Calu3 (cell line): ENCODE results near the gene KMT2A. TPM values are rescaled to one million over a fixed set of nuclear protein-coding genes. Genes with fewer than 3 reads are reported as not detected.
"Not testable (repeated sequence)": the region's sequence is repeated elsewhere in the genome, so short reads cannot be mapped to it uniquely, and the experiment has no call there.

Experiments
- BruUV-seq: library from RNA; stranded (reverse); fragments of 400-500 nt; replicated peaks from 2 replicates; lab custom pipeline; 2021; lab: Mats Ljungman, UMichigan
- CTCF ChIA-PET: fragments of 300-600 bp; sonication (Branson Sonifier 250); formaldehyde crosslinking; loops from one replicate; lab custom pipeline; 2022; ENCODE audit warnings: antibody characterized with exemption; lab: Charles Lee
- DNase-seq: peaks from one replicate; pipeline ENCODE4 v3.0.0; 2022
- H3K27ac Mint-ChIP-seq: one replicate; pipeline ENCODE4 v1.8.0; 2022; ENCODE audit warnings: mixed read lengths; ENCODE audit not compliant: unreplicated experiment
- H3K27me3 Mint-ChIP-seq: one replicate; pipeline ENCODE4 v1.8.0; 2022; ENCODE audit warnings: mixed read lengths; ENCODE audit not compliant: unreplicated experiment
- H3K36me3 Mint-ChIP-seq: one replicate; pipeline ENCODE4 v1.8.0; 2022; ENCODE audit warnings: mild to moderate bottlenecking, moderate library complexity, mixed read lengths; ENCODE audit not compliant: insufficient read depth, unreplicated experiment
- H3K4me1 Mint-ChIP-seq: one replicate; pipeline ENCODE4 v1.8.0; 2022; ENCODE audit warnings: mild to moderate bottlenecking, low read depth, mixed read lengths; ENCODE audit not compliant: unreplicated experiment
- H3K4me3 Mint-ChIP-seq: one replicate; pipeline ENCODE4 v1.8.0; 2022; ENCODE audit warnings: mild to moderate bottlenecking, low read depth, moderate library complexity, mixed read lengths; ENCODE audit not compliant: unreplicated experiment
- H3K9me3 Mint-ChIP-seq: one replicate; pipeline ENCODE4 v1.8.0; 2022; ENCODE audit warnings: low read depth, mixed read lengths; ENCODE audit not compliant: unreplicated experiment
- intact Hi-C: fragments of 100-400 bp; cut with micrococcal nuclease; formaldehyde crosslinking; loops from one replicate; pipeline ENCODE4 v1.10.0; 2022; ENCODE audit not compliant: unreplicated experiment
- total RNA-seq: library from RNA; stranded (reverse); gene quantifications from 2 replicates; pipeline ENCODE4 v1.2.3, GENCODE V29; 2022
- TF ChIP-seq, protein P1 (sequence below): fragments of 200-600 bp; IDR thresholded peaks from one replicate; pipeline ENCODE4 v1.8.0; 2022; ENCODE audit warnings: antibody characterized with exemption; ENCODE audit not compliant: unreplicated experiment

Gene KMT2A
- total RNA-seq, 1 experiment from 2014 or later: 58.1 TPM

DNA sequence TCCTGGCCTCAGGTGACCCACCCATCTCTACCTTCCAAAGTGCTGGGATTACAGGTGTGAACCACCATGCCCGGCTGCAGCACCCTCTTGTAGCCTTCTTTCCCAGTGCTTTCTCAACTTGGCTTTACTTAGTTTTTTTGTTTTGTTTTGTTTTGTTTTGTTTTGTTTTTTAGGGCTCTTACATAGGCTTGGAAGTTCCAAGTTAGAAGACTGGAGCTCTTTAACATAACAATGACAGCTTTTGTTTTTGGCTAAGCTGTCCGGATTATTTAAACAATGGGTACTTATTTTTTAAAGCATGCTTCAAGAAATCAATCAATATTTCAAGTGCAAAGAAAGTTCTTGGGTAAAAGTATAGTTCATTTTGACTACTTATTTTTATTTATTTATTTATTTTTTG is 25.9 kb downstream of the KMT2A start:
- intact Hi-C loops: no loop called here
- no peak overlapping the region for H3K27ac Mint-ChIP-seq
- CTCF ChIA-PET: interaction anchor here (1.0 kb wide), 1 partner anchor 272 kb away, joined by 3 read pairs; no protein-coding TSS in a partner anchor
- TF ChIP-seq, protein P1, sequence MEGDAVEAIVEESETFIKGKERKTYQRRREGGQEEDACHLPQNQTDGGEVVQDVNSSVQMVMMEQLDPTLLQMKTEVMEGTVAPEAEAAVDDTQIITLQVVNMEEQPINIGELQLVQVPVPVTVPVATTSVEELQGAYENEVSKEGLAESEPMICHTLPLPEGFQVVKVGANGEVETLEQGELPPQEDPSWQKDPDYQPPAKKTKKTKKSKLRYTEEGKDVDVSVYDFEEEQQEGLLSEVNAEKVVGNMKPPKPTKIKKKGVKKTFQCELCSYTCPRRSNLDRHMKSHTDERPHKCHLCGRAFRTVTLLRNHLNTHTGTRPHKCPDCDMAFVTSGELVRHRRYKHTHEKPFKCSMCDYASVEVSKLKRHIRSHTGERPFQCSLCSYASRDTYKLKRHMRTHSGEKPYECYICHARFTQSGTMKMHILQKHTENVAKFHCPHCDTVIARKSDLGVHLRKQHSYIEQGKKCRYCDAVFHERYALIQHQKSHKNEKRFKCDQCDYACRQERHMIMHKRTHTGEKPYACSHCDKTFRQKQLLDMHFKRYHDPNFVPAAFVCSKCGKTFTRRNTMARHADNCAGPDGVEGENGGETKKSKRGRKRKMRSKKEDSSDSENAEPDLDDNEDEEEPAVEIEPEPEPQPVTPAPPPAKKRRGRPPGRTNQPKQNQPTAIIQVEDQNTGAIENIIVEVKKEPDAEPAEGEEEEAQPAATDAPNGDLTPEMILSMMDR: no peak
- no TSS peak for BruUV-seq
- no peaks in the 10 kb centered on the region for H3K27me3 Mint-ChIP-seq
- no peak for DNase-seq
- H3K36me3 Mint-ChIP-seq: no peaks in the 10 kb centered on the region
- no peaks in the 10 kb centered on the region for H3K9me3 Mint-ChIP-seq
- H3K4me3 Mint-ChIP-seq: no peak overlapping the region
- H3K4me1 Mint-ChIP-seq: no peaks in the 10 kb centered on the region

DNA sequence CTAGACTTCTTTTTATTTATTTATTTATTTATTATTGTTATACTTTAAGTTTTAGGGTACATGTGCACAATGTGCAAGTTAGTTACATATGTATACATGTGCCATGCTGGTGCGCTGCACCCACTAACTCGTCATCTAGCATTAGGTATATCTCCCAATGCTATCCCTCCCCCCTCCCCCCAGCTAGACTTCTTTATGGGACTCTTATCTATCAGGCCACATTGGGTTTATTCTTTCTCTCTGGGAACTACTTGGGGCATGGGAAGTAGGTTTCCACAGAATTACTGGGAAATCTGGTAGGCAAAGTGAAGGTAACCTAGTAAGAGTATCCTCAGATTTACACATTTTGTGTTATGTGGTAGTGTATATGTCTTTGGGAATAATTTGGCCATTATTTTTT is 32.7 kb downstream of the KMT2A start:
- H3K27ac Mint-ChIP-seq, H3K4me1 Mint-ChIP-seq, CTCF ChIA-PET, H3K27me3 Mint-ChIP-seq, intact Hi-C loops, H3K36me3 Mint-ChIP-seq, BruUV-seq, H3K9me3 Mint-ChIP-seq, DNase-seq, H3K4me3 Mint-ChIP-seq: not testable (repeated sequence)

DNA sequence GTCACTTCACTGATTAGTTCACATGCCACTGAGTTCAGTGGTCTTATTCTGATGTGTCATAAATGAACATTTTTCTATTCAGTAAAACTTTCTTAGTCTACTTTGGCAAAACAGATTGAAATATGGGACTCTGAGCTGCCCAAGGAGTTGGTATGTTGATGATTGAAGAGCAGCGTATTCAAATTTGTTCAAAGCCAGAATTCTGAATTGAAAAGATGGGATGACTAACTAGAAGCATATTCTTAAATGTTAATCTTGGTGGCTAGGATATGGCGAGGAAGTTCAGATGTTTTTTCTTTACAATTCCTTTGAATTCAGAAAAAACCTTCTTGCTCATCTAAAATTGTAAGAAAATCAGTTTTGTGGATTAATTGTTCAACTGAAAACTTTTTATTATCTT is 34.7 kb downstream of the KMT2A start:
- no peaks in the 10 kb centered on the region for H3K9me3 Mint-ChIP-seq
- no TSS peak for BruUV-seq
- intact Hi-C loops: no loop called here
- H3K36me3 Mint-ChIP-seq: peaks cover 9% of the 10 kb centered on the region
- H3K27me3 Mint-ChIP-seq: no peaks in the 10 kb centered on the region
- no peak for DNase-seq
- no peak overlapping the region for H3K27ac Mint-ChIP-seq
- CTCF ChIA-PET: no interaction called here
- no peak overlapping the region for H3K4me3 Mint-ChIP-seq
- H3K4me1 Mint-ChIP-seq: no peaks in the 10 kb centered on the region
- TF ChIP-seq, protein P1: no peak

DNA sequence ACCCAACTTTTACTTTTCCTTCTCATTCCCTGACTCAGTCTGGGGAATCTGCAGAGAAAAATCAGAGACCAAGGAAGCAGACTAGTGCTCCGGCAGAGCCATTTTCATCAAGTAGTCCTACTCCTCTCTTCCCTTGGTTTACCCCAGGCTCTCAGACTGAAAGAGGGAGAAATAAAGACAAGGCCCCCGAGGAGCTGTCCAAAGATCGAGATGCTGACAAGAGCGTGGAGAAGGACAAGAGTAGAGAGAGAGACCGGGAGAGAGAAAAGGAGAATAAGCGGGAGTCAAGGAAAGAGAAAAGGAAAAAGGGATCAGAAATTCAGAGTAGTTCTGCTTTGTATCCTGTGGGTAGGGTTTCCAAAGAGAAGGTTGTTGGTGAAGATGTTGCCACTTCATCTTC is 37.2 kb downstream of the KMT2A start:
- Mint-ChIP-seq H3K4me3 (no peak overlapping the region), H3K27me3 (no peaks in the 10 kb centered on the region), H3K36me3 (peaks cover 16% of the 10 kb centered on the region), H3K9me3 (no peaks in the 10 kb centered on the region), H3K4me1 (no peaks in the 10 kb centered on the region), H3K27ac (no peak overlapping the region)
- CTCF ChIA-PET: no interaction called here
- DNase-seq: no peak
- BruUV-seq: no TSS peak
- intact Hi-C loops: no loop called here
- TF ChIP-seq, protein P1: no peak

DNA sequence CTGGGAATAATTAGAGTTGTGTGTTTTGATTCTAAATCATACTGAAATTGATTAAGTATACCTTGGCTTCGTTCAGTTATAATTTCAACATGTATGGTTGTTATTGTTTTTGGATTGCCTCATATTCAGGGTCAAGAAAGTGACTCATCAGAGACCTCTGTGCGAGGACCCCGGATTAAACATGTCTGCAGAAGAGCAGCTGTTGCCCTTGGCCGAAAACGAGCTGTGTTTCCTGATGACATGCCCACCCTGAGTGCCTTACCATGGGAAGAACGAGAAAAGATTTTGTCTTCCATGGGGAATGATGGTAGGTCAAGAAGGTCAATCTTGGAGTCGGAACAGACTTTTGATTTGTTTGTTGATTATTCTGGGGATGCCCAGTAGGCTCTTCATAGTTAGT is 40.4 kb downstream of the KMT2A start:
- CTCF ChIA-PET: no interaction called here
- TF ChIP-seq, protein P1: no peak
- Mint-ChIP-seq H3K27me3 (no peaks in the 10 kb centered on the region), H3K4me3 (no peak overlapping the region), H3K36me3 (peaks cover 16% of the 10 kb centered on the region), H3K27ac (no peak overlapping the region), H3K4me1 (no peaks in the 10 kb centered on the region), H3K9me3 (no peaks in the 10 kb centered on the region)
- intact Hi-C loops: no loop called here
- DNase-seq: no peak
- no TSS peak for BruUV-seq

DNA sequence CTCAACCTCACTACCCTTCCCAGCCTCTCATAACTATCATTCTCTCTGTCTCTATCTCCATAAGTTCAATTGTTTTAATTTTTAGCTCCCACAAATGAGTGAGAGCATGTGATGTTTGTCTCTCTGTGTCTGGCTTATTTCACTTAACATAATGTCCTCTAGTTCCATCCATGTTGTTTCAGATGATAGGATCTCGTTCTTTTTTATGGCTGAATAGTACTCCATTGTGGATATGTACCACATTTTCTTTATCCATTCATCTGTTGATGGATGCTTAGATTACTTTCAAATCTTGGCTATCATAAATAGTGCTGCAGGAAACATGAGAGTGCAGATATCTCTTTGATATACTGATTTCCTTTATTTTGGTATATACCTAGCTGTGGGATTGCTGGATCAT is 44.9 kb downstream of the KMT2A start:
- H3K27me3 Mint-ChIP-seq, DNase-seq, BruUV-seq, H3K9me3 Mint-ChIP-seq, H3K27ac Mint-ChIP-seq, CTCF ChIA-PET, H3K4me1 Mint-ChIP-seq, H3K4me3 Mint-ChIP-seq: not testable (repeated sequence)
- H3K36me3 Mint-ChIP-seq: peaks cover 21% of the 10 kb centered on the region
- intact Hi-C loops: loop anchor here (10.0 kb wide), 1 partner anchor 186 kb away; no protein-coding TSS in a partner anchor
